BJ (cell line): ENCODE data around the gene AOPEP. TPM values are rescaled to one million over a fixed set of nuclear protein-coding genes. Genes with fewer than 3 reads are reported as not detected.

Experiments
- CTCF ChIA-PET: fragments of 350-600 bp; formaldehyde crosslinking; extraction: SDS; loops from one replicate; lab custom pipeline; 2021; ENCODE audit warnings: antibody characterized with exemption, inconsistent platforms; lab: Yijun Ruan, JAX
- POLR2A ChIA-PET: fragments of 300-600 bp; sonication (Branson Sonifier 250); formaldehyde crosslinking; extraction: SDS; loops from one replicate; lab custom pipeline; 2021; ENCODE audit warnings: antibody characterized with exemption; lab: Charles Lee
- DNase-seq: peaks from one replicate; pipeline ENCODE4 v3.0.0-alpha.2; 2011; ENCODE audit warnings: low read depth
- H3K27me3 ChIP-seq: 2 replicates; pipeline ENCODE4 v1.6.0; 2011; ENCODE audit warnings: low read length; ENCODE audit not compliant: control insufficient read depth, insufficient read depth
- H3K36me3 ChIP-seq: 2 replicates; pipeline ENCODE4 v1.5.1; 2011; ENCODE audit warnings: low read length; ENCODE audit not compliant: control insufficient read depth, insufficient read depth
- H3K4me3 ChIP-seq: 2 replicates; pipeline ENCODE4 v1.5.1; 2011; ENCODE audit warnings: low read depth, mild to moderate bottlenecking, control low read depth, low read length
- polyA plus RNA-seq: library from polyadenylated mRNA; depleted of rRNA; stranded (reverse); fragments of >200 nt; gene quantifications from 2 replicates; pipeline ENCODE4 v1.2.3, GENCODE V29; 2011
- TF ChIP-seq, protein P1 (sequence below): IDR thresholded peaks from 2 replicates; pipeline ENCODE4 v1.5.1; 2011; ENCODE audit warnings: low read depth, mild to moderate bottlenecking, control low read depth, inconsistent platforms, low read length, moderate library complexity; ENCODE audit not compliant: insufficient read depth

The AOPEP gene
- polyA plus RNA-seq, 1 experiment = 52.1 TPM

GRCh38 chr9:94693485-94694204 is 32.9 kb upstream of the AOPEP start:
- DNase-seq = no peak
- TF ChIP-seq, protein P1, sequence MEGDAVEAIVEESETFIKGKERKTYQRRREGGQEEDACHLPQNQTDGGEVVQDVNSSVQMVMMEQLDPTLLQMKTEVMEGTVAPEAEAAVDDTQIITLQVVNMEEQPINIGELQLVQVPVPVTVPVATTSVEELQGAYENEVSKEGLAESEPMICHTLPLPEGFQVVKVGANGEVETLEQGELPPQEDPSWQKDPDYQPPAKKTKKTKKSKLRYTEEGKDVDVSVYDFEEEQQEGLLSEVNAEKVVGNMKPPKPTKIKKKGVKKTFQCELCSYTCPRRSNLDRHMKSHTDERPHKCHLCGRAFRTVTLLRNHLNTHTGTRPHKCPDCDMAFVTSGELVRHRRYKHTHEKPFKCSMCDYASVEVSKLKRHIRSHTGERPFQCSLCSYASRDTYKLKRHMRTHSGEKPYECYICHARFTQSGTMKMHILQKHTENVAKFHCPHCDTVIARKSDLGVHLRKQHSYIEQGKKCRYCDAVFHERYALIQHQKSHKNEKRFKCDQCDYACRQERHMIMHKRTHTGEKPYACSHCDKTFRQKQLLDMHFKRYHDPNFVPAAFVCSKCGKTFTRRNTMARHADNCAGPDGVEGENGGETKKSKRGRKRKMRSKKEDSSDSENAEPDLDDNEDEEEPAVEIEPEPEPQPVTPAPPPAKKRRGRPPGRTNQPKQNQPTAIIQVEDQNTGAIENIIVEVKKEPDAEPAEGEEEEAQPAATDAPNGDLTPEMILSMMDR = no peak
- POLR2A ChIA-PET = no interaction called here
- CTCF ChIA-PET = interaction anchor here (0.7 to 1.3 kb wide), 4 partner anchors 12 to 434 kb away, joined by 3 to 4 read pairs (median 4); no protein-coding TSS in a partner anchor
- Histone ChIP-seq H3K36me3 (no peaks in the 10 kb centered on the region), H3K4me3 (no peak overlapping the region), H3K27me3 (peaks cover 2% of the 10 kb centered on the region)

- Histone ChIP-seq H3K4me3 (no peak overlapping the region), H3K27me3 (no peaks in the 10 kb centered on the region), H3K36me3 (no peaks in the 10 kb centered on the region)
- POLR2A ChIA-PET = no interaction called here
- TF ChIP-seq, protein P1 = no peak
- CTCF ChIA-PET = interaction anchor here (0.6 to 3.5 kb wide), 2 partner anchors 15 to 1367 kb away, joined by 3 to 20 read pairs; no protein-coding TSS in a partner anchor
- DNase-seq = no peak
Observed at GRCh38 chr9:94696545-94696944, 30.0 kb upstream of the AOPEP start.

DNA sequence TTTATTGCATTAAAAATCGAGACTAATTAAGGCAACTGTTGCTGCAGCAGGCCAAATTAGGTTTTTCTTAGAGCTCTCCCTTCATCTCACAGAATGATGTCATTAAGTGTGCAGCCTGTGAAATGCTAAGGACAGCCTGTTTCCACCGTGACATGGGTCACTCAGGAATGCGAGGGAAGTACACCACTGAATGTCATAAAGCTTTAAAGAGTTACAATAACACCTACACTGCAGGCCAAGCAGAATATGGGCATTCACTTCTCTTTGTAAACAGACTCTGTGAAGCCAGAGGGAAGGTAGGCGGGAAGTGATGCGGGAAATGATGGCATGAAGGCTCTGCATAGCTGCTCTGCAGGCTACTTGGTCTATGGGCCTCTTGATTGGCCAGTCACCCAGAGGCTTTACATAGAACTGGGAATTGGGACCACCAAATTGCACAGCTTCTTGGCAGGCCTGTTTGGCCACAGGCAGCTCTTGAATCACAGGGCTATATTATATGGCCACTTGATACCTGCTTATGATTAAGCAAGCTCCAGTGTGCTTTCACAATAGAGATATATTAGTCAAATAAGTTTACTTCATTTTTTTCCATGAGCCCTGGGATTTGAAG is 28.4 kb upstream of the AOPEP start:
- CTCF ChIA-PET = interaction anchor here (0.6 to 3.5 kb wide), 4 partner anchors 17 to 430 kb away, joined by 3 to 20 read pairs (median 6); no protein-coding TSS in a partner anchor
- H3K36me3 ChIP-seq = no peaks in the 10 kb centered on the region
- no peak for DNase-seq
- H3K4me3 ChIP-seq = no peak overlapping the region
- TF ChIP-seq, protein P1 = no peak
- POLR2A ChIA-PET = interaction anchor here (0.6 kb wide), 1 partner anchor 216 kb away, joined by 3 read pairs; no protein-coding TSS in a partner anchor
- no peaks in the 10 kb centered on the region for H3K27me3 ChIP-seq

- DNase-seq = no peak
- H3K36me3 ChIP-seq = no peaks in the 10 kb centered on the region
- ChIA-PET POLR2A (no interaction called here), CTCF (no interaction called here)
- TF ChIP-seq, protein P1 = no peak
- H3K27me3 ChIP-seq = peaks cover 1% of the 10 kb centered on the region; the same call in 1 of the 2 replicates
- no peak overlapping the region for H3K4me3 ChIP-seq
Observed at GRCh38 chr9:94699715-94700373, 26.7 kb upstream of the AOPEP start.

- no peak overlapping the region for H3K4me3 ChIP-seq
- H3K27me3 ChIP-seq = peaks cover 3% of the 10 kb centered on the region
- no peaks in the 10 kb centered on the region for H3K36me3 ChIP-seq
- CTCF ChIA-PET = no interaction called here
- POLR2A ChIA-PET = no interaction called here
- TF ChIP-seq, protein P1 = no peak
- no peak for DNase-seq
Observed at GRCh38 chr9:94700445-94700844, 26.1 kb upstream of the AOPEP start.
